Colon (tissue), 2 donors: ENCODE measurements around the gene PHACTR1.

Experiments
- FAIRE-seq: peaks from 2 replicates; lab custom pipeline; 2012; peaks lifted over from hg19 to GRCh38; lab: Jason Lieb, UNC
- donor health status: control.
- donor health status: control.

PHACTR1 gene

GRCh38 chr6:12993283-12993898 lies 276.8 kb downstream of the PHACTR1 start:
- FAIRE-seq: no peak

GRCh38 chr6:12995419-12995818 lies 278.9 kb downstream of the PHACTR1 start:
- FAIRE-seq: peak; percentile 94

GRCh38 chr6:13000537-13000936 lies 284.0 kb downstream of the PHACTR1 start:
- no peak for FAIRE-seq

GRCh38 chr6:13001927-13002326 lies 285.4 kb downstream of the PHACTR1 start:
- no peak for FAIRE-seq

GRCh38 chr6:13004601-13005000 lies 288.0 kb downstream of the PHACTR1 start:
- FAIRE-seq: no peak

GRCh38 chr6:13005994-13006393 lies 289.4 kb downstream of the PHACTR1 start:
- no peak for FAIRE-seq

GRCh38 chr6:13006578-13007300 lies 290.2 kb downstream of the PHACTR1 start:
- FAIRE-seq: no peak

GRCh38 chr6:13007744-13008143 lies 291.2 kb downstream of the PHACTR1 start:
- no peak for FAIRE-seq

- no peak for FAIRE-seq
These were observed 292.5 kb downstream of the PHACTR1 start for GRCh38 chr6:13009031-13009430.

GRCh38 chr6:13009461-13009860 lies 292.9 kb downstream of the PHACTR1 start:
- no peak for FAIRE-seq

- FAIRE-seq: no peak
These were observed 295.1 kb downstream of the PHACTR1 start for GRCh38 chr6:13011612-13012146.

- no peak for FAIRE-seq
These were observed 295.7 kb downstream of the PHACTR1 start for GRCh38 chr6:13012296-13012695.

GRCh38 chr6:13012977-13013680 lies 296.6 kb downstream of the PHACTR1 start:
- no peak for FAIRE-seq

- no peak for FAIRE-seq
These were observed 297.3 kb downstream of the PHACTR1 start for GRCh38 chr6:13013681-13014503.

- no peak for FAIRE-seq
These were observed 298.2 kb downstream of the PHACTR1 start for GRCh38 chr6:13014504-13015378.

- no peak for FAIRE-seq
These were observed 298.8 kb downstream of the PHACTR1 start for GRCh38 chr6:13015379-13015681.

- no peak for FAIRE-seq
These were observed 308.0 kb downstream of the PHACTR1 start for GRCh38 chr6:13024616-13025015.

- FAIRE-seq: no peak
These were observed 309.4 kb downstream of the PHACTR1 start for GRCh38 chr6:13025893-13026499.

GRCh38 chr6:13026557-13026956 lies 310.0 kb downstream of the PHACTR1 start:
- FAIRE-seq: no peak

- no peak for FAIRE-seq
These were observed 310.6 kb downstream of the PHACTR1 start for GRCh38 chr6:13027207-13027606.

GRCh38 chr6:13030396-13030795 lies 313.8 kb downstream of the PHACTR1 start:
- no peak for FAIRE-seq
